GM18517 (cell line): ENCODE data around the gene CEMIP2.
"Not testable (repeated sequence)": the region's sequence is repeated elsewhere in the genome, so short reads cannot be mapped to it uniquely, and the experiment has no call there.

Source experiments
- ATAC-seq: cut with Tn5 transposase; IDR thresholded peaks from one replicate; pipeline ENCODE4 v1.9.1; 2021; ENCODE audit warnings: mild to moderate bottlenecking, moderate library complexity; ENCODE audit not compliant: unreplicated experiment

The CEMIP2 gene

GRCh38 chr9:71710856-71711255 lies 57.5 kb downstream of the CEMIP2 start:
- no peak for ATAC-seq

GRCh38 chr9:71710201-71710600 lies 58.1 kb downstream of the CEMIP2 start:
- no peak for ATAC-seq

GRCh38 chr9:71709384-71709783 lies 58.9 kb downstream of the CEMIP2 start:
- ATAC-seq, result no peak

- no peak for ATAC-seq
Observed at GRCh38 chr9:71706176-71706575, 62.1 kb downstream of the CEMIP2 start.

- no peak for ATAC-seq
Observed at GRCh38 chr9:71704796-71705195, 63.5 kb downstream of the CEMIP2 start.

GRCh38 chr9:71703172-71703872 lies 65.0 kb downstream of the CEMIP2 start:
- no peak for ATAC-seq

GRCh38 chr9:71697882-71698281 lies 70.4 kb downstream of the CEMIP2 start:
- no peak for ATAC-seq

GRCh38 chr9:71694332-71694731 lies 74.0 kb downstream of the CEMIP2 start:
- no peak for ATAC-seq

GRCh38 chr9:71693607-71694006 lies 74.7 kb downstream of the CEMIP2 start:
- no peak for ATAC-seq

GRCh38 chr9:71692337-71692736 lies 76.0 kb downstream of the CEMIP2 start:
- no peak for ATAC-seq

- ATAC-seq, result not testable (repeated sequence)
Observed at GRCh38 chr9:71691576-71691975, 76.7 kb downstream of the CEMIP2 start.

- no peak for ATAC-seq
Observed at GRCh38 chr9:71690689-71691435, 77.5 kb downstream of the CEMIP2 start.

GRCh38 chr9:71690063-71690688 lies 78.1 kb downstream of the CEMIP2 start:
- no peak for ATAC-seq

- ATAC-seq, result no peak
Observed at GRCh38 chr9:71687676-71688075, 80.6 kb downstream of the CEMIP2 start.

GRCh38 chr9:71685988-71686387 lies 82.3 kb downstream of the CEMIP2 start:
- ATAC-seq, result no peak

GRCh38 chr9:71685394-71685793 lies 82.9 kb downstream of the CEMIP2 start:
- peak; percentile 58 for ATAC-seq

- no peak for ATAC-seq
Observed at GRCh38 chr9:71684566-71684965, 83.7 kb downstream of the CEMIP2 start.

GRCh38 chr9:71683598-71684235 lies 84.6 kb downstream of the CEMIP2 start:
- no peak for ATAC-seq

GRCh38 chr9:71681708-71682272 lies 86.5 kb downstream of the CEMIP2 start:
- ATAC-seq, result no peak

- peak; percentile 51 for ATAC-seq
Observed at GRCh38 chr9:71681104-71681707, 87.1 kb downstream of the CEMIP2 start.
